ENCODE measurements around the gene APOBEC4. TPM values are rescaled to one million over a fixed set of nuclear protein-coding genes. Genes with fewer than 3 reads are reported as not detected.

Gene APOBEC4
- total and polyA plus RNA-seq, 10 of the 15 experiments (the other 5 are each of a cell fraction or from before 2014, with no cell fraction given), result 0.04 to 0.25 (median 0.06) TPM; not detected in 5

GRCh38 chr1:183636783-183637182, 16.3 kb downstream of the APOBEC4 start:
- Histone ChIP-seq H3K27ac (ENCODE audit: control insufficient read depth, insufficient read depth) (peak overlapping the region; percentile 43; the same call in 1 of the 2 replicates), H4K20me1 (ENCODE audit: control insufficient read depth, insufficient read depth) (no peaks in the 10 kb centered on the region), H3K36me3 (ENCODE audit: control insufficient read depth in 2 of 2, insufficient read depth in 2 of 2, low read length in 1 of 2) (no peaks in the 10 kb centered on the region), H3K27me3 (replicated peaks in 1 of 2; ENCODE audit: control insufficient read depth in 2 of 2, insufficient read depth in 2 of 2, low read length in 1 of 2) (no peaks in the 10 kb centered on the region), H3K4me2 (ENCODE audit: control insufficient read depth, insufficient read depth) (peak overlapping the region; percentile 98), H2AFZ (ENCODE audit: control insufficient read depth, low read depth, low read length) (peak overlapping the region; percentile 6), H3K9ac (ENCODE audit: control insufficient read depth, insufficient read depth, low read length) (0 out of 2 replicates have a peak overlapping the region, but pooled peaks have one; percentile 66), H3K9me3 (replicated peaks; ENCODE audit: control insufficient read depth, insufficient read depth, low read length) (no peaks in the 10 kb centered on the region), H3K4me3 (peak overlapping the region; percentile 93), H3K4me1 (ENCODE audit: control insufficient read depth, insufficient read depth, low read length) (0 out of 2 replicates have a peak, but pooled peaks cover 3% of the 10 kb centered on the region), H3K79me2 (ENCODE audit: control insufficient read depth, insufficient read depth, low read length) (peaks cover 48% of the 10 kb centered on the region)
- FAIRE-seq (no peak), ATAC-seq (no peak), DNase-seq (ENCODE audit: low read depth, low spot score) (no peak)
- RAD21 ChIA-PET (ENCODE audit: unreplicated experiment), result interaction anchor here (0.7 to 2.3 kb wide), 5 partner anchors 10 to 29 kb away, joined by 3 to 14 read pairs (median 6); partner anchors contain the start of gene APOBEC4
- TF ChIP-seq TCF12 (IDR thresholded peaks at IDR 0.05; ENCODE audit: low read depth, low read length) (no peak), HCFC1 (IDR thresholded peaks at IDR 0.05; ENCODE audit: low read length) (no peak)
- CTCF ChIA-PET, result interaction anchor here (0.8 to 1.7 kb wide), 2 partner anchors 10 to 18 kb away, joined by 3 to 9 read pairs; no protein-coding TSS in a partner anchor
- POLR2A ChIA-PET, result interaction anchor here (1.0 to 1.5 kb wide), 4 partner anchors 8 to 48 kb away, joined by 4 to 6 read pairs (median 5); no protein-coding TSS in a partner anchor
- WGBS (ENCODE audit: insufficient coverage, insufficient replicate concordance, low lambda C conversion rate, missing lambda C conversion rate), result 50% methylated on average over 5 of the region's 5 CpGs
- in situ Hi-C loops (cut with MboI) (no loop called here), intact Hi-C loops (cut with micrococcal nuclease; ENCODE audit: unreplicated experiment) (loop anchor here (5.0 kb wide), 1 partner anchor 276 kb away; no protein-coding TSS in a partner anchor)
- SMC1A ChIA-PET (ENCODE audit: uncharacterized antibody, unreplicated experiment), result interaction anchor here (1.2 to 2.4 kb wide), 6 partner anchors 10 to 48 kb away, joined by 3 to 25 read pairs (median 6); partner anchors contain the start of gene APOBEC4
- BruUV-seq (replicated peaks), result TSS peak; percentile 68

GRCh38 chr1:183636334-183636682, 16.8 kb downstream of the APOBEC4 start:
- ATAC-seq (no peak), FAIRE-seq (no peak), DNase-seq (ENCODE audit: low read depth, low spot score) (no peak)
- peaks cover 52% of the 10 kb centered on the region for H3K79me2 ChIP-seq (ENCODE audit: control insufficient read depth, insufficient read depth, low read length)
- ChIA-PET SMC1A (ENCODE audit: uncharacterized antibody, unreplicated experiment) (interaction anchor here (1.5 to 6.6 kb wide), 4 partner anchors 11 to 48 kb away, joined by 7 to 70 read pairs (median 24); partner anchors contain the start of gene APOBEC4), POLR2A (interaction anchor here (0.6 to 3.9 kb wide), 7 partner anchors 10 to 266 kb away, joined by 3 to 27 read pairs (median 4); partner anchors contain the start of gene APOBEC4), RAD21 (ENCODE audit: unreplicated experiment) (interaction anchor here (0.8 kb wide), 1 partner anchor 262 kb away, joined by 3 read pairs; no protein-coding TSS in a partner anchor), CTCF (interaction anchor here (1.7 to 5.8 kb wide), 2 partner anchors 19 to 280 kb away, joined by 9 to 59 read pairs; no protein-coding TSS in a partner anchor)
- H3K9ac ChIP-seq (ENCODE audit: control insufficient read depth, insufficient read depth, low read length), result peak overlapping the region; percentile 66
- intact Hi-C loops (cut with micrococcal nuclease; ENCODE audit: unreplicated experiment) (loop anchor here (5.0 kb wide), 1 partner anchor 276 kb away; no protein-coding TSS in a partner anchor), in situ Hi-C loops (cut with MboI) (no loop called here)
- H3K36me3 ChIP-seq (ENCODE audit: control insufficient read depth in 2 of 2, insufficient read depth in 2 of 2, low read length in 1 of 2), result no peaks in the 10 kb centered on the region
- H3K4me1 ChIP-seq (ENCODE audit: control insufficient read depth, insufficient read depth, low read length), result 0 out of 2 replicates have a peak, but pooled peaks cover 3% of the 10 kb centered on the region
- peak overlapping the region; percentile 93 for H3K4me3 ChIP-seq
- WGBS (ENCODE audit: insufficient coverage, insufficient replicate concordance, low lambda C conversion rate, missing lambda C conversion rate), result 13% methylated on average over 15 of the region's 15 CpGs
- peak overlapping the region; percentile 96 for H2AFZ ChIP-seq (ENCODE audit: control insufficient read depth, low read depth, low read length)
- peak overlapping the region; percentile 43 for H3K27ac ChIP-seq (ENCODE audit: control insufficient read depth, insufficient read depth)
- no peaks in the 10 kb centered on the region for H3K9me3 ChIP-seq (replicated peaks; ENCODE audit: control insufficient read depth, insufficient read depth, low read length)
- TF ChIP-seq CREB1 (IDR thresholded peaks at IDR 0.05; ENCODE audit: low read depth), result 0 out of 2 replicates have a peak, but pooled peaks have one; percentile 3
- peak; percentile 2; the same call in 1 of the 2 replicates for TF ChIP-seq MTA2 (IDR thresholded peaks at IDR 0.05; ENCODE audit: low read depth)
- TF ChIP-seq POU2F2 (IDR thresholded peaks at IDR 0.05; ENCODE audit: borderline replicate concordance, low read depth, low read length), result 0 out of 3 replicates have a peak, but pooled peaks have one; percentile 5
- peak; percentile 22; the same call in 1 of the 2 replicates for TF ChIP-seq NBN (IDR thresholded peaks at IDR 0.05)
- TF ChIP-seq NR2F1 (conservative IDR thresholded peaks at IDR 0.05), result peak; percentile 87
- no peak for TF ChIP-seq HCFC1 (IDR thresholded peaks at IDR 0.05; ENCODE audit: low read length)
- 0 out of 4 replicates have a peak, but pooled peaks of 1 of the 2 experiments have one; percentile 1 for TF ChIP-seq IKZF2 (IDR thresholded peaks at IDR 0.05)
- no peak for TF ChIP-seq MTA3 (IDR thresholded peaks at IDR 0.05; ENCODE audit: borderline replicate concordance, low read length)
- peak overlapping the region; percentile 98 for H3K4me2 ChIP-seq (ENCODE audit: control insufficient read depth, insufficient read depth)
- BruUV-seq (replicated peaks), result no TSS peak
- no peaks in the 10 kb centered on the region for H3K27me3 ChIP-seq (replicated peaks in 1 of 2; ENCODE audit: control insufficient read depth in 2 of 2, insufficient read depth in 2 of 2, low read length in 1 of 2)
- no peaks in the 10 kb centered on the region for H4K20me1 ChIP-seq (ENCODE audit: control insufficient read depth, insufficient read depth)
